GM18519 (cell line): Measurements from ENCODE around the gene ZNF70.

Experiments
- ATAC-seq: cut with Tn5 transposase; IDR thresholded peaks from one replicate; pipeline ENCODE4 v1.9.1; 2021; ENCODE audit warnings: mild to moderate bottlenecking, moderate library complexity; ENCODE audit not compliant: unreplicated experiment, low FRiP score

The ZNF70 gene

DNA sequence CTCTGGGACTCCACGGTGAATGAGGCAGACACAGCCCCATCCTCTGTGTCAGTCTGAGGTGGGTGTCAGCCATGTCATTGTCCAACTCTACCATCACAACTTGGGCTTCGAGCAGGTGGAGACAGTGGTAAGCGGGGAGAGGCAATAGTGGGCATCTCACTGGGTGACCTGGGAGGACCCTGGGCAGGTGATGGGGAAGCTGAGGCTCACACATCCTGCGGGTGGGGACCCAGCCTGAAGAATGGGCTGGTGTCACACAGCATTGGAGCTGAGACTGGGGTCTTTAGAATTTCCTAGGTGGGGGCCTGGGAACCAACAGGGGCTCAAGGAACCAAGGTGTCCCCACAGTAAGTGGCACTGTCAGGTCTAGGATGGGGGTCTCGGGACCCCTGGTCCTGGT is 28.8 kb upstream of the ZNF70 start:
- ATAC-seq, result no peak

DNA sequence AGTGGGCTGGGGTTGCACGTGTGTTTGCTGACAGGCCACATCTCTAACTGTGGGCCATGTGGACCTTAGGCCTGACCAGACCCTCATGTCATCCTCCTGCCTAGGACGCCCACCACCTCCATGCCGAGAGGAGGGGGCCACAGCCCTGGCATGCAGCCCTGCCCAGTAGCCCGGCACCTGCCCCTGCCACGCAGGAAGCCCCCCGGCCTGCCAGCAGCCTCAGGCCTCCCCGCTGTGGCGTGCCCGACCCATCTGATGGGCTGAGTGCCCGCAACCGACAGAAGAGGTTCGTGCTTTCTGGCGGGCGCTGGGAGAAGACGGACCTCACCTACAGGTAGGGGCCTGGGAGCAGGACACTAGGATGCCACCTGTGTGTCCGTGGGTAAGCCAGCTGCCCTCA is 28.2 kb upstream of the ZNF70 start:
- no peak for ATAC-seq

DNA sequence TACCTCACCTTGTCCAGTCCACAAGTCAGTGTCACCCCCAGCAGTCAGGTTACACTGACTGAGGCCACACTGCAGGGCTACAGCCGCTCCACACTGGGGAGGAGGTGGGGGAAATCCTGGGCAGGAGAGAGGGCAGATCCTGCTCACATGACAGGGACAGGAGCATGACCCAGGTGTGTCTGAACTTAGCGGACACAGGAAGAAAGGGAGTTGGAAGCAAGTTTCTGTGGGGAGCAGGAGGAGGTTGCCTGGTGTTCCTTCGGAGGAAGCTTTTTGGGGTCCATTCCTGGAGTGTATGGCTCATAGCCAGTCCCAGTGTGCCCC is 27.6 kb upstream of the ZNF70 start:
- ATAC-seq, result no peak

DNA sequence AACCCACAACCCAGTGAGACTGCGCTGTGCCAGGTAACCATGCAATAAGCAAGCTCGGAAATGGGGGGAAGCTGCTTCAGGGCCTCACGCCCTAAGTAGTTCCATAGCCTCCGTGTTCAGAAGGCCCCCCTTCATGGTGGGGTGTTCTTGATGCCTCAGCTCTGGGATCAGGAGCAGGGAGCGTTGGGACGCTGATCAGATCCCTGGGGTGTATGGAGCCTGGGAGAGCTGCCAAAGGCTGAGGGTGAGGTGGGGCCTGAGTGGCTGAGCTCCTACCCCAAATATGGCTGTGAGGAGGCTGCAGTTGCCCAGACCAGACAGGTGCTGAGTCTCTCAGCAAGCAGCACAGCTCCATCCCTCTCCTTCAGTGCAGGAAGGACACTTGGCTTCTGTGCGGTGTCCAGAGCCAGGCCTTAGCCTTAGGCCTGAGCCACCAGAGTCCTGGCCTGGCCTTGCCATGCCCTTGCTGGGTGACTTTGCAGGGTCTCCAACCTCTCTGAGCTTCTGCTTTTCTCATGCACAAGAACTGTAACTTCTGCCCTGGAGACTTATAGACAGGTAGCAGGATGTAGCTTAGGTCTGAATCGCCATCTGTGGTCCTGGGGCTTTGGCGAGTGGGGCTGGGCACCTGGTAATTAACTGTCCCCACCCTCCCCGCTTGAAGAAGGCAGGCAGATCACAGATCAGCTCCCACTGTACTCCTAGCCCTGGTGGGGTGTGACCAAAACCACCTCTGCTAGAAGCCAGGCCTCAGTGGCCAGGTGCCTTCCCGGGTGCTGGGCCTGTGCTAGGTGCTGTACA is 27.1 kb upstream of the ZNF70 start:
- no peak for ATAC-seq

DNA sequence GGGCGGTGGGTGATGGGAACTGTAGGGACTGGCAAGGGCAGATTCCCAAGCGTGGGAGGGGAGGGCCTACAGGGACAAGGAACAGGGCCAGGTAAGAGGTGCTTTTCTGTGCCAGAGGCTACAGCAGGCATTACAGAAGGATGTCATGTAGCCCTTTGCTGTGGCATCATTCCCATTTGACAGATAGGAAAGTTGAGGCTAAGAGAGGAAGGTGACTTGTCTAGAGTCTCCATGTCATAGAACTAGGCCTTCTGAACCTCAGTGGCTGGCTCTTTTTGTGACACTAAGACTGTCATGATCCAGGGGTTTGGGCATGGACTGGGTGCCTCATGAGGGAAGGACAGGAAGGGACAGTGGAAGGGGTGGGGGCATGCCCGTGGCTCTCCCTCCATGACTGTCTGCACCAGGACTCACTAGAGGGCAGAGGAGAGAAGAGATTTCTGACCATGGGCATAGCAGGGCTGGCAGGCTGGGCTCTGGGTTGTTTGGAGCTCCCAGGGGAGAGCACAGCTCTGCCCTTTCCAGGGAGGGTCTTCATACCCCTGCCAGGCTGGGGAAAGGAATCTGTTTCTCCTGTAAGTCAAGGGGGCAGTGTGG is 25.0 kb upstream of the ZNF70 start:
- ATAC-seq, result no peak

DNA sequence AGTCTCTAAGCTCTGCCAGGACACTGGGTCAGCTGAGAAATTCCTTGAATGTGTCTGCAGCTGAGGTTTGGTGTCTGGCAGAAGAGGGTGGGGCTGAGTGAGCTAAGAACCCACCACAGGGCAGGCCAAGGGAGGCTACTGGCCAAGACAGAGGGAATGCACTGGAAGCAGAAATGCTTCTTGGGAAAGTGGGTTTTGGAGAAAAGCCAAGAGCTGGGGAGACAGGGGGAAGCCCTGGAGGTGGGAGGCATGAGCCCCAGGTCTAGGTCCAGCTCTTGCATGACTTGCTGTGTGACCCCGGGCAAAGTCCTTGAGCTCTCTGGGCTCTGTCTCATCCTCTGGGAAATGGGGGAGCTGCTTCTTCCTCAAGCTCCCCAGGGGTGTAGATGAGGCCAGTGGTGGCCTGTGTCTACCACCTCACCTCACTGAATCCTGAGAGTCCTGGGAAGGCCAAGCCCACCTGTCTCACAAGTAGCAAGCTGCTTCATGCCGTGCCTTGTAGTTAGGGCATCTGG is 24.1 kb upstream of the ZNF70 start:
- no peak for ATAC-seq

DNA sequence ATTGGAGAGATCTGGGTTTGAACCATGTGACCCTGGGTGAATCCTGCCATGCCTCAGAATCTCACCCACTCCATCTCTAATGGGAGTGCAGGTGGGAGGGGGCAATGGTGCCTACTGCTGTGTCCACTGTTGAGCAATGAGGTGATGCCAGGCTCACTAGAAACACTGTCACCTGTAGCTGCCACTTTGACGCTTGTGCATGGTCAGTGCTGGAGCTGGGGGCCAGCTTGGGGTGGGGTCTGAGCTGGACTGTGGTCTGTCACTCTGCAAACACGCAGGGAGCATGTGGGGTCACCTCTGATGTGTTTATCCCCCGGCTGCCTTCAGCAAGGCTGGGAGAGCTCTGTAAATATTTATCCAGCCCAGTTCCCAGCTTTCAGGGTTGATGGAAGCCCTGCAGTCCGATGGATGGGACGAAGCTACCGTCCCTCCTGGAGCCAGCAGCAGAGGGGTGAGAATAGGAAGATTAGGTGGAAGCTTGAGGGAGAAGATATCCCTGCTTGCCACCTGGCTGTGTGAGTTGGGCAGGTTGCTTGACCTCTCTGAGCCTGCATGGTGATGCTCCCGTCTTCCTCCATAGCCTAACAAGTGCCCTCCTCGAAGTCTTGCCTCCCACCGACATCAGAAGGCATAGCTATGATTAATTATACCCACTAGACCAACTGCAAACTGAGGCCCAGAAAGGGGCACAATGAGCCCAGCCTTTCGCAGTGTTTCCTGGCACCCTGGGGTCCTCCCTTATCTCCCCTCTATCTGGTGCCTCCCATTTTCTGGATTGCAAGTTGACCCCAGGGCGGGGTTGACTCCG is 23.4 kb upstream of the ZNF70 start:
- no peak for ATAC-seq

DNA sequence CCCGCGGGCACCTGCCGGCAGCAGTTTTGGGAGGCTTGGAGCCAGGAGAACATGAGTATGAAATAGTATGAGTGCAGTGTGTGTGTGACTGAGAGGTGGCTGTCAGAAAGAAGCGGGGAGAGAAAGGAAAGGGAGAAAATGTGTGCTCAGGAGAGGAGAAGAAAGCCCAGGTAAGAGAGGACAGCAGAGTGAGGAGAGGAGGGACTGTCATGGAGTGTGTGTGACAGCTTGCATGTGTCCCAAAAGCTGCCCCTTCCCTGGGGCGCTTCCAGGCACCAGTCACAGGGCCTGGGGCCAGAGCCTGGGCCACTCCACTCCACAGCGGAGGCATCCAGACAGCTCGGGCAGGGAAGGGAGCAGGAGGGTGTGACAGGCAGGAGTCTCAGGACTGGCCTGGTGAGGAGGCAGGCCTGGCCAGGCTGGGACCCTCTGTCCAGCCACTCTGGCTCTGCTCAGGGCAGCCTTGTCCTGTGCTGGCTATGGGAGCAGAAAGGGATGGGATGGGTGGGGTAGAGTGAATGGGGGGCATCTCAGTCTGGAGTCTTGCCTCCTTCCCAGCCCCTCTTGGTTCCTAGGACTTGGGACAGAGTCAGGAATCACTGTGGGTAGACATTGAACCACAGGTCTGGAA is 22.7 kb upstream of the ZNF70 start:
- ATAC-seq, result no peak

DNA sequence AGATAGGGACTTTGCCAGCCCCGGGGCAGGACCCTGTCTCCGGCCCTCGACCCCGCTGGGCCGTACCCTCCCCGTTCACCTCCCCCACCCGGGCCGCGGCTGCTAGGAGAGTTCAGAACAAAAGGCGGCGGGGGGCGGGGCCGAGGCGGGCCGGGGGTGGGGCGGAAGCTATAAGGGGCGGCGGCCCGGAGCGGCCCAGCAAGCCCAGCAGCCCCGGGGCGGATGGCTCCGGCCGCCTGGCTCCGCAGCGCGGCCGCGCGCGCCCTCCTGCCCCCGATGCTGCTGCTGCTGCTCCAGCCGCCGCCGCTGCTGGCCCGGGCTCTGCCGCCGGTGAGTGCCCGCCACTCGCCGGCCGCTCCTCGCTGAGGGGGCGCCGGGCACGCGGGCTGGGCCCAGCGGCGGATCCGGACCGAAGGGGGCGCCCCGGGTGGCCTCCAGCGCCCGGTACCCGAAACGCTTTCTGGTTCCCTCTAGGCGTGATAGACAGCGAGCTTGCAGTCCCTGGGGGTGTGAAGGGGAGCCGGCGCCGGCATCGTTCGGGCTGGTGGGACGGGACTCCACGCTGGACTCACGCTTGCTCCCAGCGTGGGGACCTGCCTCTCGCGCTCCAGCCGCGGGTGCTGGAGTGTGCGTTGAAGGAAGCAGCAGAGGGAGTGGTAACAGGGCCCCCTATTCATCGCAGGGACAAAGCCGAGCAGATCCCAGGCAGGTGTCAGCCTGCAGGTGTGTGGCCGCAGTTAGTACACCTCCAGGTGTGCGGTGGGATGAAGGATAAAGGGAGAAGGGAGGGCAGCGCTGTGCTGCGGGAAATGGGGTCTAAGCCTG is 21.9 kb upstream of the ZNF70 start, which contains the start of gene MMP11:
Gene MMP11, plus strand, starts transcription at position 201 of the 825 bp plus-strand sequence. Its CDS starts 22 bp downstream, at position 223.
- no peak for ATAC-seq

DNA sequence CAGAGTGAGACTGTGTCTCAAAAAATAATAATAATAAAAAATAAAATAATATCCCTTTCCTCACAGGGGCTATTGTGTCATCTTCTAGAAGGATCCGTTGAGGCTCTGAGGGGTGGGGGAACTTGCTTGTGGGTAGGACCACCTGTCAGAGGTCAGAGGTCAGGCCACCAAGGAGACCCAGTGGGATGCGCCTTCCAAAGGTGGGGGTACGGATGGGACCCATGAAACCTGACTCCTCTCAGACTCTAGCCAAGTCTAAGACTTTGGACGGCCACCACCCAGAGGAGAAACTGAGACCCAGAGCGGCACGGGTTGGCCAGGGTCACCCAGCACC is 21.4 kb upstream of the ZNF70 start:
- no peak for ATAC-seq

DNA sequence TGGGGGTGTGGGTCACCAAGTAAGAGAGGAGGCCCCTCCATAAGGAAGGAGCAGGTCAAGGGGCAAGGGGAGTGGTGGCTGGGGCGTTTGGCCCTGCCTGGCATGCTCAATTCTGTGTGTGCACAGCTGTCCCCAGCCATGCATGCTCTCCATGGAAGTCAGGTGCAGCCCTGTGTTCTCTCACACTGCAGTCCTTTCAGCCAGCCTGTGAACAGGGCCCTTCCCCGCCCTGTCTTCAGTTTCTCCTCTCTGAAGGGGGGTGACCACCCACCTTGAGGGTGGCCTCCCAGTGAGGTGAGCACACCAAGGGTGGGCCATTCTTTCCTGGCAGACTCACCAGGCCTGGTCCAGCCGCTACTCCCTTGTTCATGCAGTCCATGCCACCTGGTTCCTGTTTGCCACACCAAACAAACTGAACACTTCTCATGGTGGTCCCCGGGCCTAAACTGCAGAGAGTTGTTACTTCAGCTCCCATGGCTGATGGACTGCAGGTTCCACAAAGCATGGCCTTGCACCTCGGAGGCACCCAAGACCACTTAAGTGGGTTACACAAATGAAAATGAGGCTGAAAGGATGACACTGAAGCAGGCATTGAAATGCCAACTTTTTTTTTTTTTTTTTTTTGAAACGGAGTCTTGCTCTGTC is 18.5 kb upstream of the ZNF70 start:
- no peak for ATAC-seq

DNA sequence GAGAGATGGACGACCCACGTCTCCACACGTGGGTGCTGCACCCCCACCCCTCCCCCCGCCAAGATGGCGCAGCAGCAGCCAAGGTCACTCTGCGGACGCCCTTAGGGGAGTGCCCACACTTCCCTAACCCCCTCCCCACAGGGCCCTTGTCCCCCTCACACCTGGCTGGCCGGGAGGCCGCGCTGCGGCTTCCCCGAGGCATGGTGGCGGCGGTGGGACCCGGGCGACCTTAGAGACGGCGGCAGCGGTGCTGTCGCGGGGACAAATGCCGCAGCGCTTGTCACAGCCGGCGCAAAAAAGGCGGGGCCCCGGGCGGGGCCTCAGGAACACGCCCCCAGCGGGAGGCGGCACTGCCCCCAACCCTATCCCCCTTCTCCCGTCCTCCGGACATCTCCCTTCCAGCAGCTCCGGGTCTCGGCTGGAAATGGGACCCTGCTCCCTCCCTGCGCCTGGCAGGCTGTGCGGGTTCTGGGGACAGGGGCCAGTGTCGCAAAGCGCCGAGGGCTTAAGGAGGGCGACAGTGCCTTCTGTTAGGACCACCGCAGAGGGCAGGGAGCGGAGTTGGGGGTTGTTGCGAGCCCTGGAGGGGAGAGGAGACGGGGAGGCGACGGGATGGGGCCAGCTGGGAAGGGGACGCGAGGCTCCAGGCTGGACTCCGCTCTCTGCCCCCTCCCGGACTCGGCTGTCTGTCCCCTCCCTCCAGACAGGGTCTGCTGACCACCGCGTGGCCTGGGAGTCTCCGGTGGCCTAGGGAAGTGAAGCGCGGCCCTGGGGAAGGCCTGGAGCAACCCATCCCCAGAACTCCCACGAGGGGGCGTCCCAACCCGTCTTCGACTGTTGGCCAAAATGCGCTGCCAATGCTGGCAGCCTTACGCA is 17.0 kb upstream of the ZNF70 start, which contains the start of gene CHCHD10:
Gene CHCHD10, minus strand, starts transcription at position 300 of the 876 bp plus-strand sequence. Its CDS starts 98 bp downstream, at position 202.
- ATAC-seq, result no peak

DNA sequence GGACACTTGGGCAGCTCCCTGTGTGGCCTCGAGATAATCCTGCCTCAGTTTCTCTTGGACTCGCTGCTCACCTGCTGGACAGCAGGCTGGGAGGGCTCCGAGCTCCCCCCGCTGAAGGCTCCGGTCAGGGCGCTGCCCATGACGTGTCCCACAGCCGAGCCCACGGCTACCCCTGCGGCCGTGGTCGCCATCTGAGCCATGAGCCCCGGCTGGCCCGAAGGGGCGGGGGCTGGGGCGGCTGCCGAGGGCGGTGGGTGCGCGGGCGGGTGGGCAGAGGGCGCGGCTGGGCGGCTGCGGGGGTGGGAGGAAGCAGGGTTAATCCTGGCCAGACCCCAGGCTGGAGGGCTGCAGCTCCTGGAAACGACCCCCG is 16.4 kb upstream of the ZNF70 start:
- no peak for ATAC-seq

DNA sequence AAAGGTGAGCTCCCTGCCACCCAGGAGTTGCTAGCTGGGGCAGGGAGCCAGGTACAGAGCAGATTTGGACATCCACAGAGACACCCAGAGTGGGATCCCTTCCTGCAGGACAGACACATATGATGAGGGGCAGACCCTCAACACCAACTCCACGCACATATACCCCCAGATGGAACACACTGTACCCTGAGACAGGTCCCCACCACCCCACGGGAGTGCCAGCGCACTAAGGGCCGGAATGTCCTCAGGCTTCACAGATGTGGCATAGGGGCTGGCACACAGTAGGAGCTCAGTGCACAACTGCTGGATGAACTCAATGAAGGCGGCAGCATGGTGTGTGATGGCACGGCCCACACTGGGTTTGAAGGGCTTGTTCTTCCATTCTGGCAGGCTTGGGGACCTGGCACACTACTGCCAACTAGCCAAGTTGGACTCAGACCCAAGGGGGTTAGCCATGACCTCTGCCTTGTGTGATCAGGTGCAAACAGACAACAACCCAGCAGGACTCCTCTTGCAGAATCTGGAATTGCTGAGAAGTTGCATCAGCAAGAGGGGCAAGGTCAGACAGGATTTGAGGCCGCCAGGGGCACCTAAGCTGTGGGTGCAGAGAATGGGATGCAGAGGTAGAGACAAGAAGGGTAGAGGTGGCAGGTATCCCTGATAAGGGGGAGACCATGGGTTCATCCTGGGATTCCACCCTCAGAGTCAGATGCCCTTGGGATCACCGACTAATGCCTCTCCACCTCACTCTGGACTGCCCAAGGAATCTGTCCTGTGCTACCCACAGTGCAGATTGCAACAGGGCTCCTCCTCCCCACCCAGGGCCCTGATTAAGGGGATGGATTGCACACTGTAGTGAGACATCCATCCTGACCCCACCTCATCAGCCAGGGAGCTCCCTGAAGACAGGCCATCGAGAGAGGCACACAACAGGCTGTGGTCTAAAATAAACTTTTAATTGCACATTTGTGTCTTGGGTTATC is 14.3 kb upstream of the ZNF70 start:
- no peak for ATAC-seq

DNA sequence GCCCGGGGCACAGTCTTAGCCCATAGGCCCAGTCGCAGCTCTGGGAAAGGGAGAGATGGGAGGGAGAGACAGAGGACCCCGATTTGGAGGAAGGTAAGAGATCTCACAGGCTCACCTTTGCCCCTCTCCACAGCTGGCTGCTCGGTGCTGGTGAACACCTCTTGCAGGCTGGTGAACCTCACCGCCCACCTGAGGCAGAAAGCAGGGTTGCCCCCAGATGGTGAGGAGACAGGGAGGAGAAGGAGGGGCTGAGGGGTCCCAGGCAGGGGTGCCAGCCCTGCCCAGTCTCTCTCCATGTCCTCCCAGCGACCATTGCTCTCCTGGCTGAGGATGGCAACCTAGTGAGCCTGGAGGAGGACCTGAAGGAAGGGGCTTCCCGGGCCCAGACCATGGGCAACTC is 13.0 kb upstream of the ZNF70 start:
- no peak for ATAC-seq

DNA sequence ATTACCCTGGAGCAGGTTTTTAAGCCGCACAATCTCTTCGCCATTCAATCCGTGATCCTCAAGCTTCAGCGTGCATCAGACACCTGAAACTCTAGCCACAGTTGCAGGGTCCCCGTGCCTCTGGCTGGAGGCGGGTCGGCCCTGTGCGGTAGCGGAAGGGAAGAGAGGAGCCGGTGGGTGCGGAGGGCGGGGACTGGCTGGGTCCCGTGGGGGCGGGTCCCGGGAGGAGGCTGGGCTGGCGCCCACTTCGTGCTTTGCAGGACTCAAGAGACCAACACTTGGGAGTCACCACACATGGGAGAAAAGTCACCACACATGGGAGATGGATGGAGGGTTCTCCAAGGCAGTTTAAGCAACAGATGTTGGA is 12.7 kb upstream of the ZNF70 start:
- ATAC-seq, result no peak

DNA sequence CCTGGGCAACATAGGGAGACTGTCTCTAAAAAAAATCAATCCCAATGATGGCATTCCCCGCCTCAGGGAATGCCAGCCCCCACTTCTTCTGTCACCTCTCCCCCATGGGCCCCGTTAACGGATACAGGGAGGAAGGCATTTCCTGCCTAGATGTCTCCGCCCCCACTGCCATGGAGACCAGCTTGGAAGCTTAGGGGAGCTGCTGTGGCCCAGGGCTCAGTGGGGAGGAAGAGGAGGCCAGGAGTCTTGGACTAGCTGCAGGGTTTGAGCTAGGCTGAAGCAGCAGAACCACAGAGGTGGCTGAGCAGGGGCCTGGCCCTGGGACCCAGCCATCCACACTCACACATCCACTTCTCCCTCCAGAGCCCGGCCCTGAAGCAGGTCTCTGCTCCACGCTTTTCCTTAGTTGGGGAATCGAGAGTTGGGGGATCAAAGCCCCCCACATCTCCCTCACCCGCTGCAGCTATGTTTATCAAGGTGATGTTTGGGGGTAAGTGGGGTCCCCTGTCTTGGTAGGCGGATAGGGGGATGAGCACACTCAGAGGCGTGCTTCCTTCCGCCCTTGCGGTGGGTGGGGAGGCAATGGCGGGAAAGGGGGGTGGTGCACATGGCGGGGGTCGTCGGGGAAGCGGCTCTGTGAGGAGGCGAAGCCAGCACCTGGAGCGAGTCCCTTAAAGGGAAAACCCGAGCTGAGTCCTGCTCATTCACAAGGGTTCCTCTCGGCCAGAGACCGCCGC is 12.1 kb upstream of the ZNF70 start, which contains the start of gene C22orf15:
Gene C22orf15, plus strand, starts transcription at position 149 of the 737 bp plus-strand sequence. Its CDS starts 317 bp downstream, at position 466.
- ATAC-seq, result no peak
